ENCODE results near the gene ENPP1.

GRCh38 chr6:131929976-131930375, 122.2 kb downstream of the ENPP1 start:
- TF ChIP-seq EZH2phosphoT487 (IDR thresholded peaks at IDR 0.05; ENCODE audit: insufficient read depth, low read depth) (no peak), EZH2 (IDR thresholded peaks at IDR 0.05; ENCODE audit: insufficient read depth, poor library complexity, severe bottlenecking) (no peak)
